ENCODE measurements around the gene MUC6. TPM values are rescaled to one million over a fixed set of nuclear protein-coding genes. Genes with fewer than 3 reads are reported as not detected.
"Not testable (repeated sequence)": the region's sequence is repeated elsewhere in the genome, so short reads cannot be mapped to it uniquely, and the experiment has no call there.

The MUC6 gene
- polyA plus RNA-seq, 4 donors = 0.66 to 38.7 (median 16.8) TPM

GRCh38 chr11:975376-975775 lies 61.1 kb downstream of the MUC6 start:
- not testable (repeated sequence) for DNase-seq (ENCODE audit: low read depth in 4 of 4, low spot score in 3 of 4)

GRCh38 chr11:973237-973636 lies 63.3 kb downstream of the MUC6 start:
- no peak for DNase-seq (ENCODE audit: low read depth in 4 of 4, low spot score in 3 of 4)

GRCh38 chr11:972523-973211 lies 63.9 kb downstream of the MUC6 start:
- DNase-seq (ENCODE audit: low read depth in 4 of 4, low spot score in 3 of 4) = no peak

GRCh38 chr11:971731-972365 lies 64.7 kb downstream of the MUC6 start:
- no peak for DNase-seq (ENCODE audit: low read depth in 4 of 4, low spot score in 3 of 4)

- no peak for DNase-seq (ENCODE audit: low read depth in 4 of 4, low spot score in 3 of 4)
Measured at GRCh38 chr11:971092-971690, 65.3 kb downstream of the MUC6 start.

GRCh38 chr11:970319-970871 lies 66.1 kb downstream of the MUC6 start:
- no peak for DNase-seq (ENCODE audit: low read depth in 4 of 4, low spot score in 3 of 4)

- DNase-seq (ENCODE audit: low read depth in 4 of 4, low spot score in 3 of 4) = no peak
Measured at GRCh38 chr11:969651-970205, 66.8 kb downstream of the MUC6 start.

GRCh38 chr11:968822-969221 lies 67.7 kb downstream of the MUC6 start:
- no peak for DNase-seq (ENCODE audit: low read depth in 4 of 4, low spot score in 3 of 4)

GRCh38 chr11:967995-968751 lies 68.3 kb downstream of the MUC6 start:
- no peak for DNase-seq (ENCODE audit: low read depth in 4 of 4, low spot score in 3 of 4)

- no peak for DNase-seq (ENCODE audit: low read depth in 4 of 4, low spot score in 3 of 4)
Measured at GRCh38 chr11:965206-965775, 71.2 kb downstream of the MUC6 start.

GRCh38 chr11:963852-964251 lies 72.7 kb downstream of the MUC6 start:
- no peak for DNase-seq (ENCODE audit: low read depth in 4 of 4, low spot score in 3 of 4)

Other genes with a start within 250 kb of the MUC6 start
- gene CEND1, start 246.6 kb downstream of the MUC6 start, polyA plus RNA-seq (ENCODE audit: insufficient read length in 4 of 4) = 1 to 10 TPM in 1 of 4 donors, under 1 TPM in 3; 0.49 to 1.5 (median 0.59) TPM
- 10 to 100 TPM; 12.3 to 22.0 (median 14.1) TPM for gene SLC25A22, start 238.4 kb downstream of the MUC6 start, polyA plus RNA-seq (ENCODE audit: insufficient read length in 4 of 4)
- 10 to 100 TPM in 1 of 4 donors, 1 to 10 TPM in 3; 8.1 to 17.2 (median 8.6) TPM for gene PIDD1, start 231.5 kb downstream of the MUC6 start, polyA plus RNA-seq (ENCODE audit: insufficient read length in 4 of 4)
- 1,000 to 10,000 TPM in 2 of 4 donors, 100 to 1,000 TPM in 2; 912 to 1,248 (median 1,002) TPM for gene RPLP2, start 226.8 kb downstream of the MUC6 start, polyA plus RNA-seq (ENCODE audit: insufficient read length in 4 of 4)
- 10 to 100 TPM; 30.5 to 92.4 (median 44.1) TPM for gene PNPLA2, start 217.8 kb downstream of the MUC6 start, polyA plus RNA-seq (ENCODE audit: insufficient read length in 4 of 4)
- 10 to 100 TPM in 3 of 4 donors, 1 to 10 TPM in 1; 3.6 to 20.3 (median 11.3) TPM for gene CRACR2B, start 208.8 kb downstream of the MUC6 start, polyA plus RNA-seq (ENCODE audit: insufficient read length in 4 of 4)
- 100 to 1,000 TPM; 124 to 228 (median 174) TPM for gene CD151, start 203.8 kb downstream of the MUC6 start, polyA plus RNA-seq (ENCODE audit: insufficient read length in 4 of 4)
- 100 to 1,000 TPM in 1 of 4 donors, 10 to 100 TPM in 3; 75.4 to 128 (median 87.2) TPM for gene POLR2L, start 194.2 kb downstream of the MUC6 start, polyA plus RNA-seq (ENCODE audit: insufficient read length in 4 of 4)
- gene TSPAN4, start 193.9 kb downstream of the MUC6 start, polyA plus RNA-seq (ENCODE audit: insufficient read length in 4 of 4) = 100 to 1,000 TPM in 1 of 4 donors, 10 to 100 TPM in 3; 57.4 to 142 (median 71.4) TPM
- gene CHID1, start 125.9 kb downstream of the MUC6 start, polyA plus RNA-seq (ENCODE audit: insufficient read length in 4 of 4) = 100 to 1,000 TPM; 100 to 123 (median 106) TPM
- gene AP2A2, start 110.8 kb downstream of the MUC6 start, polyA plus RNA-seq (ENCODE audit: insufficient read length in 4 of 4) = 100 to 1,000 TPM in 3 of 4 donors, 10 to 100 TPM in 1; 65.5 to 128 (median 107) TPM
- under 1 TPM in 3 of 4 donors, not detected in 1; 0.01 to 0.18 (median 0.17) TPM for gene MUC2, start 38.2 kb upstream of the MUC6 start, polyA plus RNA-seq (ENCODE audit: insufficient read length in 4 of 4)
- gene MUC5AC, start 121.2 kb upstream of the MUC6 start, polyA plus RNA-seq (ENCODE audit: insufficient read length in 4 of 4) = under 1 TPM in 3 of 4 donors, not detected in 1; 0.01 to 0.18 (median 0.02) TPM
- gene MUC5B, start 186.3 kb upstream of the MUC6 start, polyA plus RNA-seq (ENCODE audit: insufficient read length in 4 of 4) = under 1 TPM in 3 of 4 donors, not detected in 1; 0.01 to 0.74 (median 0.23) TPM